H1 (cell line): ENCODE results near the gene PGLYRP2. TPM values are rescaled to one million over a fixed set of nuclear protein-coding genes. Genes with fewer than 3 reads are reported as not detected.

Source experiments
- SIRT6 ChIP-seq: IDR thresholded peaks from one replicate; pipeline ENCODE4 v1.7.1; 2012; ENCODE audit warnings: low read length, inconsistent platforms
- SP4 ChIP-seq: IDR thresholded peaks from 2 replicates; pipeline ENCODE4 v1.6.1; 2012; ENCODE audit warnings: low read length, inconsistent platforms
- TAF1 ChIP-seq: IDR thresholded peaks from 2 replicates; pipeline ENCODE4 v1.6.1; 2011; ENCODE audit warnings: mild to moderate bottlenecking, low read depth, low read length
- TAF7 ChIP-seq: optimal IDR thresholded peaks from 2 replicates; pipeline ENCODE3; 2011; ENCODE audit warnings: low read depth, mild to moderate bottlenecking, inconsistent platforms, low read length, moderate library complexity, borderline replicate concordance
- polyA plus RNA-seq, 7 experiments: library from polyadenylated mRNA; depleted of rRNA in 3 of 7; stranded (reverse) in 5 of 7; unstranded in 2 of 7; fragments of >200 nt in 5 of 7; fragments of 200-250 nt in 2 of 7; gene quantifications; 1 replicate in 5 of 7; 2 replicates in 1 of 7; 4 replicates in 1 of 7; pipeline versions ENCODE4 v1.2.1 to v1.2.3, GENCODE V29; 2011 to 2013; ENCODE audit warnings: missing spikeins in 2 of 7, mixed read lengths in 2 of 7
- total RNA-seq: library from RNA; stranded (reverse); fragmentation: NEBNext Ultra II Directional; extraction: Animal tissue kit (Norgen Biotek cat#: 25700); gene quantifications from 2 replicates; pipeline ENCODE4 v1.2.1, GENCODE V29; 2021
- TF ChIP-seq, protein P1 (sequence below), 3 experiments: IDR thresholded peaks; 1 replicate in 2 of 3; 2 replicates in 1 of 3; pipeline versions ENCODE4 v1.5.1 to v1.6.1; 2011; ENCODE audit warnings: low read length in 3 of 3, mild to moderate bottlenecking in 3 of 3, inconsistent platforms in 2 of 3, low read depth in 1 of 3, moderate library complexity in 1 of 3; ENCODE audit not compliant: insufficient read depth in 1 of 3; ENCODE audit errors: control extremely low read depth in 1 of 3

Gene PGLYRP2
- total and polyA plus RNA-seq, 2 of the 8 experiments (the other 6 are each of a cell fraction or from before 2014, with no cell fraction given) = not detected

DNA sequence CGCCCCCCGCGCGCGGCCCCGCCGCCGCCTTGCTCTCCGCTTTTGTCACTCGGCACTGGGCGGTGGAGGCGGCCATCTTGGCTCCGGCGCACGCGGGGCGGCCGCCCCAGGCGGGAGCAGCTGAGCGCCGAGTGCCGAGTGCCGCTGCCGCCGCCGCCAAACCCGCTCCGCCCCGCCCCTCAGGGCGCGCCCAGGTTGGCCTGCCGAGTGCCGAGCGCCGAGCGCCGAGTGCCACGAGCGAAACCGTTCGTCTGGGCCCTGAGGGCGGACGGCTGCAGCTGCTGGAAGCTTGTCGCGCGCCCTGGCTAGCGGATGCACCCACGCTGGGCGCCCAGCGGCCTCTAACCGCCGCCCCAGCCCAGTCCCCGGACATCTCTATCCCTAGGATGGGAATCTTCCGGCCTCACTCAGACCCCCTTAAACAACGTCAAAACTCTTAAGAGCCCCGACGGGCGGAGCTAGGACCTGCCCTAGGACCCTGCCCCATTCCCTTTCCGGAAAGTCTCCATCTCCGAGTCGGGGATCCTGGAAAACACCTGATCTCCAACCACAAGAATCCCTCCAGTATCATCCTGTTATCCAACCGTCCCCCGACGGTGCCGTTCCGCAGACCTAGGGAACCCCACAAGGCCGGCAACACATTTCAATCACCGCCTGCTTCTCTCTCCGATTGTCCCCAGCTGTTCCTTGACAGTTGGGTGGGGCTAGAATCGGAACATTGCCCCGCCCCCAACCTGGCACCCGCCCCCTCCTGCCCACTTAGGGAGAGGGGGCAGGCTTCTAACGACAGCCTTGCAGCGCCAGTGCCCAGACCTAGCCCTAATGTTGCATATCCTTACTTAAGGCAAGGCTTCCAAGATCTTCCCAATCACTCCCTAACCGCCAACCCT is 46.4 kb downstream of the PGLYRP2 start (continued):
- TF ChIP-seq, protein P1, sequence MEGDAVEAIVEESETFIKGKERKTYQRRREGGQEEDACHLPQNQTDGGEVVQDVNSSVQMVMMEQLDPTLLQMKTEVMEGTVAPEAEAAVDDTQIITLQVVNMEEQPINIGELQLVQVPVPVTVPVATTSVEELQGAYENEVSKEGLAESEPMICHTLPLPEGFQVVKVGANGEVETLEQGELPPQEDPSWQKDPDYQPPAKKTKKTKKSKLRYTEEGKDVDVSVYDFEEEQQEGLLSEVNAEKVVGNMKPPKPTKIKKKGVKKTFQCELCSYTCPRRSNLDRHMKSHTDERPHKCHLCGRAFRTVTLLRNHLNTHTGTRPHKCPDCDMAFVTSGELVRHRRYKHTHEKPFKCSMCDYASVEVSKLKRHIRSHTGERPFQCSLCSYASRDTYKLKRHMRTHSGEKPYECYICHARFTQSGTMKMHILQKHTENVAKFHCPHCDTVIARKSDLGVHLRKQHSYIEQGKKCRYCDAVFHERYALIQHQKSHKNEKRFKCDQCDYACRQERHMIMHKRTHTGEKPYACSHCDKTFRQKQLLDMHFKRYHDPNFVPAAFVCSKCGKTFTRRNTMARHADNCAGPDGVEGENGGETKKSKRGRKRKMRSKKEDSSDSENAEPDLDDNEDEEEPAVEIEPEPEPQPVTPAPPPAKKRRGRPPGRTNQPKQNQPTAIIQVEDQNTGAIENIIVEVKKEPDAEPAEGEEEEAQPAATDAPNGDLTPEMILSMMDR (IDR thresholded peaks at IDR 0.05; ENCODE audit: control extremely low read depth in 1 of 3, insufficient read depth in 1 of 3, low read depth in 1 of 3, low read length in 3 of 3) = no peak
- TF ChIP-seq SIRT6 = no peak
- peak; percentile 59 for TF ChIP-seq TAF7
- peak; percentile 84 for TF ChIP-seq TAF1
- peak; percentile 54; the same call in 1 of the 2 replicates for TF ChIP-seq SP4
